ENCODE results near the gene TCEANC.
"Not testable (repeated sequence)": the region's sequence is repeated elsewhere in the genome, so short reads cannot be mapped to it uniquely, and the experiment has no call there.

The TCEANC gene

DNA sequence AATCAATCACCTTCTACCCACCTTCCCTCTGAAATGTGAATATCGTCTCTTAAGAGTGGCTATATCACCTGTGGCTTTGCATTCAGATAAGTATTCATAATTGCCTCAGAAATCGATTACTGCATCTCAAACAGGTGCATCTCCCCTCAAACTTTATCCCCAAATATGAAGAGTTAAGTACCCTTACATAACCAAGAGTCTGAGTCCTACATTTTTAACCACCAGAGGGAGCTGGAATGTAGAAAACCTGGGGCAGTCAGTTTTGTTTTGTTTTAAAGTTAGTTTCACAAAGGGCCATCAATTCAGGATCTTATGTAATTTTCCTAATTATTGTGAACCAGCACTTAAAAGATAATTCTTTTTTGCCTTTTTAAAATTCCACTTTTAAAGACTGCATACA lies 5.7 kb downstream of the TCEANC start:
- Histone ChIP-seq H3K9me3 (ENCODE audit: control insufficient read depth in 1 of 2, low read length in 2 of 2) (no peaks in the 10 kb centered on the region), H3K36me3 (ENCODE audit: control insufficient read depth in 1 of 2, insufficient read depth in 2 of 2, low read length in 2 of 2) (no peaks in the 10 kb centered on the region), H3K4me3 (ENCODE audit: low read depth in 1 of 2, low read length in 2 of 2) (no peak overlapping the region), H3K4me1 (ENCODE audit: control insufficient read depth in 1 of 2, insufficient read depth in 2 of 2, low read length in 2 of 2) (peaks cover 0 to 9% of the 10 kb centered on the region in 2 donors), H3K27ac (ENCODE audit: low read length) (peak overlapping the region; percentile 45), H3K27me3 (ENCODE audit: low read depth, low read length) (no peaks in the 10 kb centered on the region)

DNA sequence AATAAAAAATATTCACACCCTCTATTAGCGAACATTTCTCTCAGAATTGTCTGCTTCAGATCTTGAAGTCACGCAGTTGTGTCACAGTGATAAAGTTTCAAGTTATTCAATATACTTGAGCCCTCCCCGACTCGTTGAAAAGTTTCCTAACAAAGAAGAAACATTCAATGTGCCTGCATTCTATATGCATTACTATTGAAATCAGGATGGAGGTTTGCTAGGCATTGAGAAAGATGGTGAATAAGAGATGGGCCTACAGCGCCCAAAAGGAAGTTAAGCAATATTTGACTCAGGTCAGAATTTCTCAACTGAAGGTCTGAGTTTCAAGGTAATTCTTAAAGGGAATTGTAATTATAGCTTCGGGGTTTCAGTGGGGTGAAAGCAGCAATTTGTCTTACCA lies 6.1 kb downstream of the TCEANC start:
- peak overlapping the region; percentile 45 for H3K27ac ChIP-seq (ENCODE audit: low read length)
- no peaks in the 10 kb centered on the region for H3K27me3 ChIP-seq (ENCODE audit: low read depth, low read length)
- no peaks in the 10 kb centered on the region for H3K36me3 ChIP-seq (ENCODE audit: control insufficient read depth in 1 of 2, insufficient read depth in 2 of 2, low read length in 2 of 2)
- H3K9me3 ChIP-seq (ENCODE audit: control insufficient read depth in 1 of 2, low read length in 2 of 2) = no peaks in the 10 kb centered on the region
- no peak overlapping the region for H3K4me3 ChIP-seq (ENCODE audit: low read depth in 1 of 2, low read length in 2 of 2)
- H3K4me1 ChIP-seq (ENCODE audit: control insufficient read depth in 1 of 2, insufficient read depth in 2 of 2, low read length in 2 of 2) = peaks cover 0 to 6% of the 10 kb centered on the region in 2 donors

DNA sequence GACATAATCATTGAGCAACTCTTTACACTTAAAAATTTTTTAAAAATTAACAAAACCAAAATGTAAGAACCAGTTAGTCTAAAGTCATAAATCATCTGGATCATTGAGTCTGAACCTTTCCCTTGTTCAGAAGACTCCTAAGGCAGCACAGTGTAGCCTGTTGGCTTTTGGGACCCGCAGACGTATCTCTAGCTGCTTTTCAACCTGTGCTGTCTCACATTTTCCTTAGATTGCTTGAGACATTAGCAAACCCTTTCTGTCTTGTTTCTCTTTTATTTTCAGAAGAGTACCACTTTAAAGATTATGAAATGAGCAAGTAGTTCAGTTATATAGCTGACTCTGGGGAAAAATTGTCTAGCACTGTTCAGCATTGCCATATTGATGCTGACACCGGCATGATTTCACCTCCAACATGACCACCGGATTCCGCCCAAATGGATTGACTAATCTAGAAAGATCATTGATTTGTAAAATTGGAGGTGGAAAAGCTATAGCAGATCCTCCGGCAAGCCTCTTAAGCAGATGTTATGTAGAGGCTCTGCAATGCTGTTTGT lies 8.9 kb downstream of the TCEANC start:
- peaks cover 0 to 6% of the 10 kb centered on the region in 2 donors for H3K4me1 ChIP-seq (ENCODE audit: control insufficient read depth in 1 of 2, insufficient read depth in 2 of 2, low read length in 2 of 2)
- no peaks in the 10 kb centered on the region for H3K27me3 ChIP-seq (ENCODE audit: low read depth, low read length)
- H3K4me3 ChIP-seq (ENCODE audit: low read depth in 1 of 2, low read length in 2 of 2) = peak overlapping the region; percentile 38 to 46
- H3K27ac ChIP-seq (ENCODE audit: low read length) = peak overlapping the region; percentile 77
- H3K36me3 ChIP-seq (ENCODE audit: control insufficient read depth in 1 of 2, insufficient read depth in 2 of 2, low read length in 2 of 2) = no peaks in the 10 kb centered on the region
- H3K9me3 ChIP-seq (ENCODE audit: control insufficient read depth in 1 of 2, low read length in 2 of 2) = no peaks in the 10 kb centered on the region

DNA sequence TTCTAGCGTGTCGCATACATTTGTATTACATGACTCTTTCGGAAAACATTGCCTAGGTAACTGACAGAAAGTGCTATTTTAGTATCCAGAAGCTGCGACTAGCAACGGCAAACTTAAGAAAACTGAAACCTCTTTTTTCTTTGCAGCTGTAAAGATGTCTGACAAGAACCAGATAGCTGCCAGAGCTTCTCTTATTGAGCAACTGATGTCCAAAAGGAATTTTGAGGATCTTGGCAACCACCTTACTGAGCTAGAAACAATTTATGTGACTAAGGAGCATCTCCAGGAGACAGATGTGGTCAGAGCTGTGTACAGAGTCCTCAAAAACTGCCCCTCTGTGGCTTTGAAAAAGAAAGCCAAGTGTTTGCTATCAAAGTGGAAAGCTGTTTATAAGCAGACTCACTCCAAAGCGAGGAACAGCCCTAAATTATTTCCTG lies 9.4 kb downstream of the TCEANC start:
- H3K27me3 ChIP-seq (ENCODE audit: low read depth, low read length) = no peaks in the 10 kb centered on the region
- H3K4me1 ChIP-seq (ENCODE audit: control insufficient read depth in 1 of 2, insufficient read depth in 2 of 2, low read length in 2 of 2) = peaks cover 0 to 6% of the 10 kb centered on the region in 2 donors
- H3K9me3 ChIP-seq (ENCODE audit: control insufficient read depth in 1 of 2, low read length in 2 of 2) = no peaks in the 10 kb centered on the region
- H3K36me3 ChIP-seq (ENCODE audit: control insufficient read depth in 1 of 2, insufficient read depth in 2 of 2, low read length in 2 of 2) = no peaks in the 10 kb centered on the region
- peak overlapping the region; percentile 38 to 46 for H3K4me3 ChIP-seq (ENCODE audit: low read depth in 1 of 2, low read length in 2 of 2)
- H3K27ac ChIP-seq (ENCODE audit: low read length) = peak overlapping the region; percentile 77

DNA sequence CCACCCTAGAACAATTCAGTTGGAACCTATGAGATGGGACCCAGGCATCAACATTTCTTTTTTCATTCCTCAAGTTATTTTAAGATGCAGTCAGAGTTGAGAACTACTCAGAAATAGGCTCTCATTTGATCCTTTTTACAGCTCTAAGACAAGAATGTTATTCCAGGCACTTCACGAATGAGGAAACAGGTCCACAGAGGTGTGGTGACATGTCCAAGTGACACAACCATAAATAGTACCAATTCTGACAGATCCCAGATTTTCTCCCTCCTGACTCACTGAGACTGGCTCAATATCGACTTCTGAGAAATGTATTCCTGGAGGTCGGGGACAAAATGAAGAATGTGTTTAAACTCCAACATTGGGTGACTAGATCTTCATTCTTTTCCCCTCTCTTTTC lies 11.1 kb downstream of the TCEANC start:
- H3K4me1 ChIP-seq (ENCODE audit: control insufficient read depth in 1 of 2, insufficient read depth in 2 of 2, low read length in 2 of 2) = peaks cover 0 to 6% of the 10 kb centered on the region in 2 donors
- no peak overlapping the region for H3K27ac ChIP-seq (ENCODE audit: low read length)
- no peaks in the 10 kb centered on the region for H3K36me3 ChIP-seq (ENCODE audit: control insufficient read depth in 1 of 2, insufficient read depth in 2 of 2, low read length in 2 of 2)
- H3K4me3 ChIP-seq (ENCODE audit: low read depth in 1 of 2, low read length in 2 of 2) = no peak overlapping the region
- H3K27me3 ChIP-seq (ENCODE audit: low read depth, low read length) = no peaks in the 10 kb centered on the region
- H3K9me3 ChIP-seq (ENCODE audit: control insufficient read depth in 1 of 2, low read length in 2 of 2) = no peaks in the 10 kb centered on the region

DNA sequence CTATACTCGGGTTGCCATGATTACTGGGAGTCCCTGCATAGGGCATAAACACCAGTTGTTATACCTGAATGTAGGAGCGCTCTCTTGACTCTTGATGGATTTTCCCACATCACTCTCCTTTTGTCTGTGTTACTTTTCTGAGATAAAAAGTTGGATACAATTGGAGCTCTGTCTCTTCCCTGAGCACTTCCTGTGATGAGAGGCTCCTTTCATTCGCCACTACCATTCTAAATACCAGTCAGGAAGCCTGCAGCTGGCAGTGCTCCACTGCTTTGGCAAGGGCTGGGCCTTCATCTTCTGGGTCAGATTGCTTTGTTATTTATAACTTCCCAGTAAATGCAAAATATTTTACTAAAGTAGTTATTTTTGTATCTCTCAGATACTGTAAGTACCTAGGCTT lies 13.9 kb downstream of the TCEANC start:
- Histone ChIP-seq H3K4me3 (ENCODE audit: low read depth in 1 of 2, low read length in 2 of 2) (no peak overlapping the region), H3K27me3 (ENCODE audit: low read depth, low read length) (no peaks in the 10 kb centered on the region), H3K36me3 (ENCODE audit: control insufficient read depth in 1 of 2, insufficient read depth in 2 of 2, low read length in 2 of 2) (no peaks in the 10 kb centered on the region), H3K9me3 (ENCODE audit: control insufficient read depth in 1 of 2, low read length in 2 of 2) (no peaks in the 10 kb centered on the region), H3K27ac (ENCODE audit: low read length) (no peak overlapping the region), H3K4me1 (ENCODE audit: control insufficient read depth in 1 of 2, insufficient read depth in 2 of 2, low read length in 2 of 2) (peaks cover 0 to 6% of the 10 kb centered on the region in 2 donors)

DNA sequence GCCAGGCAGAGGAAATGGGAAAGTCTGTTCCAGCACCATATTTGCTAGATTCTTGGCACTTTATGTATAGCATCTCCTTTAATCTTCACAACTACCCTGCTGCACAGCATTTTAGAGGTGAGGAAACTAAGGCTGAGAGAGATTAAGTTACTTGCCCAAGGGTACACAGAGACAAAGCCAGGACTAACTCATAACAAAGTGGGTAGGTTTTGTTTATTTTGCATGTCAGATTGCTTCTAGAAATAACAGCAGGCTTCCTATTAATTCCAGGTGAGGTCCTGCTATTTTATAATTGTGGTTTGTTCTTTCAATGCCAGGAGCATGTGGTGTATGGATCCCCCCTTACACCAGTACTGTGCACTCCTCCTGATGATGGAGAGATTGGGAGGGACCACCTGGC lies 15.0 kb downstream of the TCEANC start:
- Histone ChIP-seq H3K4me1 (ENCODE audit: control insufficient read depth in 1 of 2, insufficient read depth in 2 of 2, low read length in 2 of 2) (peaks cover 0 to 6% of the 10 kb centered on the region in 2 donors), H3K4me3 (ENCODE audit: low read depth in 1 of 2, low read length in 2 of 2) (no peak overlapping the region), H3K36me3 (ENCODE audit: control insufficient read depth in 1 of 2, insufficient read depth in 2 of 2, low read length in 2 of 2) (no peaks in the 10 kb centered on the region), H3K9me3 (ENCODE audit: control insufficient read depth in 1 of 2, low read length in 2 of 2) (no peaks in the 10 kb centered on the region), H3K27ac (ENCODE audit: low read length) (no peak overlapping the region), H3K27me3 (ENCODE audit: low read depth, low read length) (no peaks in the 10 kb centered on the region)

DNA sequence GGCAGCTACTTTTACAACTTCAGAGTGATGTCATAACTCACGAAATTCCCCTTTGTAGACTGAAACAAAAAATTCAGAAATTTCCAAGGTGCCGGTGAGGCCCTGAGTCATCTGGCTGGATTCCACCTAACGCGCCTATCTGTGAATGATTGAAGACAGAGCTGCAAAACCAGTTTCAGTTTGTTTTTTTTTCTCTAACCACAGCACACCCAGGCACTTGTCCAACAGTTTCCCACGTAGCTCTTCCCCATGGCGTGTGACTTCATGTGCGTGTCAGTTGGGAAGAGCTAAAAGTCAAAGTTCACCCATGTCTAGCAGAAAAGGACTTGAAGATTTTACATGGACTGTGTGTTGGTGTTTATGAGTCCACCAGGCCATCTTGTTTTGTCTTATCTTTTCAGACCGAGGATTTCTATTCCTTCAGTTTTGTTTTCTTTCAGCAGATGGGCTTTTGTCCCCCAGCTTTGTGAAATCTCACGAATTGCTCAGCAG lies 16.4 kb downstream of the TCEANC start:
- H3K9me3 ChIP-seq (ENCODE audit: control insufficient read depth in 1 of 2, low read length in 2 of 2) = no peaks in the 10 kb centered on the region
- peaks cover 0 to 3% of the 10 kb centered on the region in 2 donors for H3K4me1 ChIP-seq (ENCODE audit: control insufficient read depth in 1 of 2, insufficient read depth in 2 of 2, low read length in 2 of 2)
- H3K4me3 ChIP-seq (ENCODE audit: low read depth in 1 of 2, low read length in 2 of 2) = peak overlapping the region in 1 of 2 donors; percentile 11
- peak overlapping the region; percentile 54 for H3K27ac ChIP-seq (ENCODE audit: low read length)
- no peaks in the 10 kb centered on the region for H3K27me3 ChIP-seq (ENCODE audit: low read depth, low read length)
- no peaks in the 10 kb centered on the region for H3K36me3 ChIP-seq (ENCODE audit: control insufficient read depth in 1 of 2, insufficient read depth in 2 of 2, low read length in 2 of 2)

DNA sequence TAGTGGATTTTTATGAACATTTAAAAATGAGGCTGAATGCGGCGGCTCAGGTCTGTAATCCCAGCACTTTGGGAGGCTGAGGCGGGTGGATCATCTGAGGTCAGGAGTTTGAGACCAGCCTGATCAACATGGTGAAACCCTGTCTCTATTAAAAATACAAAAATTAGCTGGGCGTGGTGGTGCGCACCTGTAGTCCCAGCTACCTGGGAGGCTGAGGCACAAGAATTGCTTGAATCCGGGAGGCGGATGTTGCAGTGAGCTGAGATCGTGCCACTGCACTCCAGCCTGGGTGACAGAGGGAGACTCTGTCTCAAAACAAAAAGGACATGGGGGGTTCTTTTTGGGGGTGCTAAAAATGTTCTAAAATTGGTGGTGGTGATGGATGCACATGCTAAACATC lies 16.8 kb downstream of the TCEANC start:
- not testable (repeated sequence) for H3K36me3 ChIP-seq (ENCODE audit: control insufficient read depth in 1 of 2, insufficient read depth in 2 of 2, low read length in 2 of 2); H3K27me3 ChIP-seq (ENCODE audit: low read depth, low read length); H3K4me1 ChIP-seq (ENCODE audit: control insufficient read depth in 1 of 2, insufficient read depth in 2 of 2, low read length in 2 of 2); H3K9me3 ChIP-seq (ENCODE audit: control insufficient read depth in 1 of 2, low read length in 2 of 2); H3K4me3 ChIP-seq (ENCODE audit: low read depth in 1 of 2, low read length in 2 of 2)
- H3K27ac ChIP-seq (ENCODE audit: low read length) = peak overlapping the region; percentile 54

DNA sequence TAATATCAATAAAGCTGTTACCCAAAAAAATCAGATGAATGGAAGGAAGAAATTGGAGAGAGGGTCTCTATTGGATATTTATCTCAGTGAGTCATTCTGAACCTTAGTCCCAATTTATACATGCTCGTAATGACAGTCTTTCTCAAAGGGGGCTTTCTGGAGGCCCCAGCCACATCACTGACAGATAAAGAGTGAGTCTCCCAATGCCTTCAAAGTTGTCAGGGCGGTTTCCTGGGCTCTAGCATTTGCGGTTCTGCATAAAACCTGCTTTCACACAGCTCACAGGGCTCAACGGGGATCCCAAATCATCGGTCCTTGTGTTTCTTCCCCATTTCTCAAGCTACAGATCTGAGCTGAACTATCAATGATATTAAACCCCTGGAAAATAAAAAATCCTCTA lies 17.3 kb downstream of the TCEANC start:
- Histone ChIP-seq H3K9me3 (ENCODE audit: control insufficient read depth in 1 of 2, low read length in 2 of 2) (no peaks in the 10 kb centered on the region), H3K27me3 (ENCODE audit: low read depth, low read length) (no peaks in the 10 kb centered on the region), H3K27ac (ENCODE audit: low read length) (no peak overlapping the region), H3K4me3 (ENCODE audit: low read depth in 1 of 2, low read length in 2 of 2) (no peak overlapping the region), H3K4me1 (ENCODE audit: control insufficient read depth in 1 of 2, insufficient read depth in 2 of 2, low read length in 2 of 2) (peaks cover 0 to 3% of the 10 kb centered on the region in 2 donors), H3K36me3 (ENCODE audit: control insufficient read depth in 1 of 2, insufficient read depth in 2 of 2, low read length in 2 of 2) (no peaks in the 10 kb centered on the region)

DNA sequence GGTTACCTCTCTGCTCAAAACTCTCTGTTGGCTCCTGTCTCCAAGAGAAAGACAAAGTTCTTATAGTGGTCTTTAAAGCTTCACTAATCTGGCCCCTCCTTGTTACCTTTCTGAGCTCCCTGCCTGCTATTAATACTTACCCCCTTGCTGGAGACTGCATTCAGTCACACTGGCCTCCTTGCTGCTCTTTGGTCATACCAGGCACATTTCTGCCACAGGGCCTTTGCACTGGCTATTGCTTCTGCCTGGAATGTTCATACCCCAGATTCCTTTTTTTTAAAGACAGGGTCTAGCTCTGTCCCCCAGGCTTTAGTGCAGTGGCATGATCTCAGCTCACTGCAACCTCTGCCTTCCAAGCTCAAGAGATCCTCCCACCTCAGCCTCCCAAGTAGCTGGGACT lies 20.1 kb downstream of the TCEANC start:
- no peak overlapping the region for H3K4me3 ChIP-seq (ENCODE audit: low read depth in 1 of 2, low read length in 2 of 2)
- no peaks in the 10 kb centered on the region for H3K36me3 ChIP-seq (ENCODE audit: control insufficient read depth in 1 of 2, insufficient read depth in 2 of 2, low read length in 2 of 2)
- H3K27ac ChIP-seq (ENCODE audit: low read length) = no peak overlapping the region
- no peaks in the 10 kb centered on the region for H3K9me3 ChIP-seq (ENCODE audit: control insufficient read depth in 1 of 2, low read length in 2 of 2)
- H3K4me1 ChIP-seq (ENCODE audit: control insufficient read depth in 1 of 2, insufficient read depth in 2 of 2, low read length in 2 of 2) = no peaks in the 10 kb centered on the region
- H3K27me3 ChIP-seq (ENCODE audit: low read depth, low read length) = no peaks in the 10 kb centered on the region

DNA sequence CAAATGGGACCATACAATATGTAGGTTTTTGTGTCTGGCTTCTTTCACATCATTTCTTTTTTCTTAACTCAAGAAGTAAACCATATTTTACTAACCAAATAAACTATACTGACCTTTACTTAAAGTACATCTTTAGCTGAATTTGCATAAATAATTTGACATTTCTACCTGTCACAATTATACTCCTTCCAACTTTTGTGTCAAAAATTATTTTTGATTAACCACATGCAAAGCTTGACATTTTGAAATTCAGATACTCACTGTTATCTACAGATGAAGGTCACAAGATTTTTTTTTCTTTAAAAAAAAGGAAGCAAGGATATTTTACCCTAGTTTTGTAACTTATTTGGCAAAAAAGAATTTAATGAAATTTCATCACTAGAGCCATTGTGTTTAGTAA lies 23.9 kb downstream of the TCEANC start:
- no peaks in the 10 kb centered on the region for H3K27me3 ChIP-seq (ENCODE audit: low read depth, low read length)
- H3K9me3 ChIP-seq (ENCODE audit: control insufficient read depth in 1 of 2, low read length in 2 of 2) = no peaks in the 10 kb centered on the region
- no peaks in the 10 kb centered on the region for H3K4me1 ChIP-seq (ENCODE audit: control insufficient read depth in 1 of 2, insufficient read depth in 2 of 2, low read length in 2 of 2)
- no peak overlapping the region for H3K4me3 ChIP-seq (ENCODE audit: low read depth in 1 of 2, low read length in 2 of 2)
- H3K36me3 ChIP-seq (ENCODE audit: control insufficient read depth in 1 of 2, insufficient read depth in 2 of 2, low read length in 2 of 2) = no peaks in the 10 kb centered on the region
- no peak overlapping the region for H3K27ac ChIP-seq (ENCODE audit: low read length)
